HG02938 (cell line): ENCODE results near the gene SETD1B.

ENCODE experiments used
- ATAC-seq: cut with Tn5 transposase; IDR thresholded peaks from one replicate; pipeline ENCODE4 v1.9.1; 2021; ENCODE audit warnings: mild to moderate bottlenecking, moderate library complexity; ENCODE audit not compliant: unreplicated experiment

Gene SETD1B

GRCh38 chr12:121794534-121795033 lies 9.2 kb upstream of the SETD1B start:
- no peak for ATAC-seq

- no peak for ATAC-seq
These were observed 8.5 kb upstream of the SETD1B start for GRCh38 chr12:121795034-121795968.

GRCh38 chr12:121796855-121797751 lies 6.7 kb upstream of the SETD1B start:
- ATAC-seq = no peak

- ATAC-seq = no peak
These were observed 5.6 kb upstream of the SETD1B start for GRCh38 chr12:121797937-121798786.

GRCh38 chr12:121798787-121799155 lies 5.0 kb upstream of the SETD1B start:
- no peak for ATAC-seq

GRCh38 chr12:121799156-121799841 lies 4.5 kb upstream of the SETD1B start:
- no peak for ATAC-seq

GRCh38 chr12:121799842-121800693 lies 3.7 kb upstream of the SETD1B start:
- peak; percentile 21 for ATAC-seq

GRCh38 chr12:121800694-121801594 lies 2.9 kb upstream of the SETD1B start:
- no peak for ATAC-seq

GRCh38 chr12:121801595-121802484 lies 2.0 kb upstream of the SETD1B start:
- no peak for ATAC-seq

- ATAC-seq = no peak
These were observed 1.3 kb upstream of the SETD1B start for GRCh38 chr12:121802485-121802842.

GRCh38 chr12:121802843-121803698 lies 738 bp upstream of the SETD1B start:
- peak; percentile 41 for ATAC-seq

GRCh38 chr12:121804417-121805111 lies 755 bp downstream of the SETD1B start:
- ATAC-seq = no peak

GRCh38 chr12:121805171-121806008 lies 1.6 kb downstream of the SETD1B start:
- no peak for ATAC-seq

GRCh38 chr12:121806009-121806545 lies 2.3 kb downstream of the SETD1B start:
- no peak for ATAC-seq
